ENCODE results near the gene CLTRN.
"Not testable (repeated sequence)": the region's sequence is repeated elsewhere in the genome, so short reads cannot be mapped to it uniquely, and the experiment has no call there.

Gene CLTRN, protein sequence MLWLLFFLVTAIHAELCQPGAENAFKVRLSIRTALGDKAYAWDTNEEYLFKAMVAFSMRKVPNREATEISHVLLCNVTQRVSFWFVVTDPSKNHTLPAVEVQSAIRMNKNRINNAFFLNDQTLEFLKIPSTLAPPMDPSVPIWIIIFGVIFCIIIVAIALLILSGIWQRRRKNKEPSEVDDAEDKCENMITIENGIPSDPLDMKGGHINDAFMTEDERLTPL

GRCh38 chrX:15664487-15665444 is at the start of gene CLTRN:
Gene CLTRN (minus strand): TSS chrX:15664805. CDS start chrX:15664775, 30 bp downstream.
- no peak for DNase-seq

DNA sequence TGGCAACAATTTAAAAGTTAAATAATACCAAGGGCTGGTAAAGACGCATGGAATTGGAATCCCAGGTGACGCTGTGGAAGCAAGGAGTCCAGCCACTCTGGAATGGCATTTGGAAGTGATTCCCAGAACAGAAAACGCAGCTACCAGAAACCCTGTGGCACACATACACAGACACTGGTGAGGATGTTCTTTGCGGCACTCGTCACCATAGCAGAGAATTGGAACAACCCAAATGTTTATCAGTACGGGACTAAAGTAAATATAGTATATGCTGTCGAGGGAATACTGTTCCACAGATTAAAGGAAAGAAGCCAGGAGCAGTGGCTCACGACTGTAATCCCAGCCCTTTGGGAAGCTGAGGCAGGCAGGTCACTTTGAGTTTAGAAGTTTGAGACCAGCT is 39.7 kb upstream of the CLTRN start:
- DNase-seq: not testable (repeated sequence)

GRCh38 chrX:15703809-15704208 is 39.2 kb upstream of the CLTRN start:
- DNase-seq: not testable (repeated sequence)

DNA sequence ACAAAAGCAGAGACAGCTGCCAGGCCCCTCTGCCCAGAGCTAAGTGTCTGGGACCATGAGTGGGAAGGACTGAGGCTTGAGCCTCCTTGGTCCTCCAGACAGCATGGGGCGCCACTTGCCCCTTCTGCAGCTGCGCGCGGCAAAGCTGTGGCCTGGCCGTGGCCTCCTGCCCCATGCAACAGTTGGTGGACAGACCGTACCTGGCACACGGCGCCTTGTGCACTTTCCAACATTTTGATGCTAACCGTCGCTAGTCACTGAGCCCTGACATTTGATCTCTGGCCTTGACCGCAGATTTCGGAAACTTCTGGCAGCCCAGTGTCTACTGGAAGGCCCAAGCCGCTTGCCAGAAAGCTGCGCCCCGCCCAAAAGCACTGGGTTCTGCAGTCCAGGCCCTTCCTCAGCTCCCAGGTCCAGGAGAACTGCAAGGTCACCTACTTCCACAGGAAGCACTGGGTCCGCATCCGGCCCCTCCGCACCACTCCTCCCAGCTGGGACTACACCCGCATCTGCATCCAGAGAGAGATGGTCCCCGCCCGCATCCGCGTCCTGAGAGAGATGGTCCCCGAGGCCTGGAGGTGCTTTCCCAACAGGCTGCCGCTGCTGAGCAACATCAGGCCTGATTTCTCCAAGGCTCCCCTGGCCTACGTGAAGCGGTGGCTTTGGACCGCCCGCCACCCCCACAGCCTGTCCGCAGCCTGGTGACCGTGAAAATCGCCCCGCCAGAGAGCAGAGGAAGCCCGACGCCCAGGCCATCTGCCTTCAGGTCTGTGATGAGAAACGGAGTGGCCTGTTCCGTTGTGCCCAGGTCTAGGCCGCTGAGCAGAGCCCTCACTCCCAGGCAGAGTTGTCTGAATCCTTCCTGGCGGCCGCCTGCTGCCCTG is 38.1 kb upstream of the CLTRN start:
- no peak for DNase-seq

DNA sequence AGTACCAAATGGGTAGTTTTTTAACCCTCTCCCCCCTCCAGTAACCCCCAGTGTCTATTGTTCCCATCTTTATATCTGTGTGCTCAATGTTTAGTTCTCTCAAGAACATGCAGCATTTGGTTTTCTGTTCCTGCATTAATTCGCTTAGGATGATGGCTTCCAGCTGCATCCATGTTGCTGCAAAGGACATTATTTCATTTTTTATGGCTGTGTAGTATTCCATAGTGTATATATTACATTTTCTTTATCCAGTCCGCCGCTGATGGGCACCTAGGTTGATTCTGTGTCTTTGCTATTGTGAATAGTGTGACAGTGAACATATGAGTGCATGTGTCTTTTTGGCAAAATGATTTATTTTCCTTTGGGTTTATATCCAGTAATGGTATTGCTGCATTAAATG is 31.9 kb upstream of the CLTRN start:
- DNase-seq: no peak

- no peak for DNase-seq
These were observed 30.4 kb upstream of the CLTRN start for GRCh38 chrX:15694941-15695451.

DNA sequence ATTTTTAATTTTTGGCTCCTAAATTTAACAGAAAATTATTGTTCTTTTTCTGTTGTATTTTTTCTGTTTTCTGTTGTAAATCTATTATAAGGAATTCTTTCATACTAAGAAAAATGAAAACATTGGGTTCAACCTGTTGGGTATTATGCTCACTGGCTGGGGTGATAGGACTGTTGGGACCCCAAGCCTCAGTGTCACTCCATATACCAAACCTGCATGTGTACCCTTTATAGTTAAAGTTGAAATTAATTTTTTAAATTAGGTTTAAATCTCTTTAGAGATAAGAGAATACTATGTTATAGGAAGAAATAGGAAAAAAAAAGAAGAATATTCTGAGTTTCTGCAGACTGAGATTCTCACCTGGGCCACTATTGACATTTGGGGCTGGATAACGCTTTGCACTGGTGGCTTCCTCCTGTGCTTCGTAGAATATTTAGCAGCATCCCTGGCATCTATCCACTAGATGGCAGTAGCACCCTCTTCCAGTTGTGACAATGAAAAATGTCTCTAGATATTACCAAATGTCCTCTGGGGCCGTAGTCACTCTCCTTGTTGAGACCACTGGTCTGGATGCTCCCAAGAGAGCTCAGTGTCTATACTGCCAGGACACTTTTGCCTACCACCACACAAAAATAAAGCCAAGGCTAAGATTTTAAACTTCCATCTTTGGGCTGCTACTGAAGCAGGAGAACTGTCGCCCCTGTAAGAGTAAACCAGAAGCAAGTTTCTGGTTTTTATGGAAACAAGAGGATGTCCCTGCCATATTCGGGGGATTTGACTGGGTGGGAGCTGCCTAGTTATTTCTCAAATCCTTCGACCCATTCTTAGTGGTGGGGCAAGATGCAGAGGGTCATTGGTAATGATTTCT is 22.4 kb upstream of the CLTRN start:
- DNase-seq: peak; percentile 54 to 68

DNA sequence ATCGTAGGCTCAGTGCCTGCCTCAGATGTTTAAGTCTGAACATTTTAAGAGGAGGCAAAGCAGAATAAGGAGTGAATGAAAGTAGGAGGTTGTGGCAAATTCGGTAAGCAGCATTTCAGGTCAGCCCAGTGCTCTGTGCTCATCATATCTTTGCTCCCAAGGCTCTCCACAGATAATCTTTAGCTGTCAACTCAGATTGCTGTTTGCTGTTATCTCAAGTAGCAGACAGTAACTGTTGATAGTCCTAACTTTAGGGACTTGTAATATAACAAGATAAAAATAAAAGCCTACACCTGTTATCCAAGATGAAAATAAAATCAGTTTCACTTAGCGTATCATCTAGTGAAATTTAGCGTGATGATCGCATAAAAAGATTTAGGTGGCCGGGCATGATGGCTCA is 18.6 kb upstream of the CLTRN start:
- no peak for DNase-seq

- DNase-seq: no peak
These were observed 16.8 kb upstream of the CLTRN start for GRCh38 chrX:15681433-15681832.

DNA sequence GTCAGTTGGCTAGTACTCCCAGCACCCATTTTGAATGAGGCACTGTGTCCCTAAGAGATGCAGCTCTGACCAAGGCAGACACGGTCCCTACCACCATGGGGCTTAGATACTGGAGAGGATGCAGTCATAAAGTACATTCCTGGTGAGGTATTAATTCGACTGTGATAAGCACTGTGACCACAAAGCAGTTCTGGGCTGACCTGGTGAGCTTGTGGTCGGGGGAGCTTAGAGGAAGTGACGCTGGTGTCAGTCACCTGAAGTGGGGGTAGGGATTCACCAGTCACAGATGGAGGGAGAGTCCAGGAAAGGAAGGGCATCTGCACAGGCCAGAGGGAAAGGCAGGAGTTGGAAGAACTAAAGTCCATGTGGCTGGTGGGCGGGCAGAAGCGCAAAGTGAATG is 15.8 kb upstream of the CLTRN start:
- no peak for DNase-seq

- peak in 1 of 2 experiments; percentile 8 for DNase-seq
These were observed 14.6 kb upstream of the CLTRN start for GRCh38 chrX:15679246-15679645.

DNA sequence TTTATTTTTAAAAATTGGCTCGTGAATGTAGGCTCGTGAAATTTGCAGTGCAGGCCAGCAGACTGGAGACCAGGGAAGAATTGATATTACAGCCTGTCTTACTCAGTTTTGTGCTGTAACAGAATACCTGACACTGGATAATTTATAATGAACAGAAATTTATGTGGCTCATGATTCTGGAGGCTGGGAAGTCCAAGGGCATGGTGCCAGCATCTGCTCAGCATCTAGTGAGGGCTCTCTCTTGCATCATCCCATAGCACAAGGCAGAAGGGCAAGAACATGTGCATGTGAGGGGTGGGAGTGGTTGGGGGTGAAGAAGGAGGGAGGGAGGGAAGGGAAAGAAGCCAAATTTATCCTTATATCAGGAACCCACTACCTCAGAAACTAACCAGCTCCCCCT is 13.7 kb upstream of the CLTRN start:
- no peak for DNase-seq

DNA sequence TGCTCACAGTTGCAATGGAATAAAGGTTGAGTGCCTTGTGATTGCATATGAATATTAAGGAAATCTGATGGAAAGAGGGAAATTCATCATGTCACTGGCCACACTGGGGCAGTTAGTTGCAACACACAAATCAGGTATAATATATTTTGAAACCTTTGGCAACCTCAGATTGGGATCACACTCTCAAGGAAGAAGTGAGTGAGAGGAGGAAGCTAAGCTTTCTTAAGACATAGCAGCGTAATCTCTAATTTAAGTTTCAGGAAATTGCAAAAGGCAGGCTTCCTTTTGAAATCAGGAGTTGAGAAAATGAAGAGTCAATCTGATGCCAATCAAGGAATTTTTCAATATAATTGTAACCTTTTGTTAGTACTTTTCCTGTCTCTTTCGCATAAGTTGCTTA is 12.3 kb upstream of the CLTRN start:
- DNase-seq: no peak

DNA sequence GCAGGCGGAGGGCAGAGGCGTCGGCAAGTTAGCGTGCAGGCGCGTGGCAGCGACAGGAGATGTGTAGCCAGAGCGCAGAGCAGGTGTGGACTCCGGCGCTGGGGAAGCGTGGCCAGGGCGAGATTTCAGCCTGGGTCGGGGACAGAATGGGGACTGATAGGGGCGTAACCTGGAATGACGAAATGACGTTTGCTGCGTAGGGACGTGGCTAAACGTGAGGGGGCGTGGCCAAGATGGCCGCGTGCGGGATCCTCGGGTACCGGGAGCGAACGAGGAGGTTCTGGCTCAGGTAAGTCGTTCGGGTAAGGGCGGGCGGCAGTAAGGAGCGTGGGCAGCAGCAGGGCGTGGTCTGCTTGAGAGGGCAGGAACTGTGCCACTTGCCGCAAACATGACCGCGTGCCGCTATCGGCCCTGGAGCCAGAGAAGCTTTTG is 10.9 kb upstream of the CLTRN start:
- DNase-seq: peak; percentile 80 to 85

- peak; percentile 91 to 95 for DNase-seq
These were observed 10.4 kb upstream of the CLTRN start for GRCh38 chrX:15674841-15675489.

- no peak for DNase-seq
These were observed 9.9 kb upstream of the CLTRN start for GRCh38 chrX:15674514-15674840.

GRCh38 chrX:15673970-15674369 is 9.4 kb upstream of the CLTRN start:
- DNase-seq: no peak

GRCh38 chrX:15672881-15673280 is 8.3 kb upstream of the CLTRN start:
- DNase-seq: no peak

- no peak for DNase-seq
These were observed 1.2 kb downstream of the CLTRN start for GRCh38 chrX:15663439-15663838.

DNA sequence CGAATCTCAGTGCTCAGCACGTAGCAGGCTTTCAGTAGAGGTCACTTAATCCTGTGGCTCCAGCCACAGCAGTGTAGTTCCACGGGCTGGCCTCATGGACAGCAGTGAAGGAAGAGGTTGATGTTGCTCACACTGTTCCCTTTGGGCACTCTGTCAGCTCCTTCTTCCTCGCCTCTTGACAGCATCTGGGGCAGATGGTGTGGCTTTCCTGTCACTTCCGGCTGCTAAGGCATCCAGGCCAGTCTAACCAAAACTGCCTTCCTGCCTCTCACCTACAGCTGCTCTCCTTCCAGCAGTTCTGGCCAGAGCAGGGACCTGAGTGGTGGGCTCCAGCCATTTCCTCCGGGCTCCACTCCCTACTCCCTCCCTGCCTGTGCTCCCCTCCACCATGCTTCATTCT is 9.8 kb downstream of the CLTRN start:
- DNase-seq: not testable (repeated sequence)

DNA sequence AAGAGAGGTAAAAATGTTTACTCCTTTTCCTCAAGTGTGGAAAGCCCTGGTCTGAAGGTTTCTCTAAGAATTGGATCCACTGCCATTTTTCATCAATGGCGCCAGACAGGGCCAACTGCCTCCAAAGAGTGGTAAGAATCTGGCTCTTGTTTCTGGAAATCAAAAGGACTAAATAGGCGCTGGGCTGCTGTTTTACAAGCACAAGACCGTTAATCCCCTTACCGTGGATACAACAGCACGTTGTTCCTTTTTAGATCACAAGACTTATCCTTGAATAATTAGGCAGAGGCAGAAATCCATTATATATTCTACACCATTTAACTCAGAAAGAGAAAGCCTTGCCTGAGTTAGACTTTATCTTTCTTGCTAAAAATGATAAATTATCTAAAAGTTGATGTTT is 10.6 kb downstream of the CLTRN start:
- no peak for DNase-seq

All from NCI-H2081 (cell line).